GM18867 (cell line): Measurements from ENCODE around the gene SENP5.

ENCODE experiments used
- ATAC-seq: cut with Tn5 transposase; IDR thresholded peaks from one replicate; pipeline ENCODE4 v1.9.1; 2021; ENCODE audit warnings: mild to moderate bottlenecking, moderate library complexity; ENCODE audit not compliant: unreplicated experiment

Gene SENP5

GRCh38 chr3:196966526-196967401, 99.0 kb downstream of the SENP5 start:
- ATAC-seq = no peak

- no peak for ATAC-seq
Observed at GRCh38 chr3:196967412-196968232, 99.9 kb downstream of the SENP5 start.

- peak; percentile 61 for ATAC-seq
Observed at GRCh38 chr3:196968233-196969133, 100.8 kb downstream of the SENP5 start, which contains the start of gene PIGZ. Gene PIGZ, minus strand, starts transcription at chr3:196968833. Its CDS starts 16,802 bp downstream, at chr3:196952031.

GRCh38 chr3:196969134-196969659, 101.5 kb downstream of the SENP5 start:
- ATAC-seq = peak; percentile 34

GRCh38 chr3:196969660-196970546, 102.2 kb downstream of the SENP5 start:
- peak; percentile 59 for ATAC-seq

- ATAC-seq = no peak
Observed at GRCh38 chr3:196970547-196971093, 102.9 kb downstream of the SENP5 start.

GRCh38 chr3:196971094-196971698, 103.5 kb downstream of the SENP5 start:
- no peak for ATAC-seq

- no peak for ATAC-seq
Observed at GRCh38 chr3:196974661-196975060, 106.9 kb downstream of the SENP5 start.

GRCh38 chr3:196975349-196975748, 107.6 kb downstream of the SENP5 start:
- no peak for ATAC-seq

GRCh38 chr3:196976941-196977340, 109.2 kb downstream of the SENP5 start:
- no peak for ATAC-seq

GRCh38 chr3:196979545-196979944, 111.8 kb downstream of the SENP5 start:
- ATAC-seq = no peak

GRCh38 chr3:196981657-196982056, 113.9 kb downstream of the SENP5 start:
- ATAC-seq = no peak

GRCh38 chr3:196983186-196983585, 115.5 kb downstream of the SENP5 start:
- no peak for ATAC-seq
